ENCODE data around the gene KLK4. TPM values are rescaled to one million over a fixed set of nuclear protein-coding genes. Genes with fewer than 3 reads are reported as not detected.

The KLK4 gene
- total RNA-seq, 2 experiments from 2014 or later: not detected

DNA sequence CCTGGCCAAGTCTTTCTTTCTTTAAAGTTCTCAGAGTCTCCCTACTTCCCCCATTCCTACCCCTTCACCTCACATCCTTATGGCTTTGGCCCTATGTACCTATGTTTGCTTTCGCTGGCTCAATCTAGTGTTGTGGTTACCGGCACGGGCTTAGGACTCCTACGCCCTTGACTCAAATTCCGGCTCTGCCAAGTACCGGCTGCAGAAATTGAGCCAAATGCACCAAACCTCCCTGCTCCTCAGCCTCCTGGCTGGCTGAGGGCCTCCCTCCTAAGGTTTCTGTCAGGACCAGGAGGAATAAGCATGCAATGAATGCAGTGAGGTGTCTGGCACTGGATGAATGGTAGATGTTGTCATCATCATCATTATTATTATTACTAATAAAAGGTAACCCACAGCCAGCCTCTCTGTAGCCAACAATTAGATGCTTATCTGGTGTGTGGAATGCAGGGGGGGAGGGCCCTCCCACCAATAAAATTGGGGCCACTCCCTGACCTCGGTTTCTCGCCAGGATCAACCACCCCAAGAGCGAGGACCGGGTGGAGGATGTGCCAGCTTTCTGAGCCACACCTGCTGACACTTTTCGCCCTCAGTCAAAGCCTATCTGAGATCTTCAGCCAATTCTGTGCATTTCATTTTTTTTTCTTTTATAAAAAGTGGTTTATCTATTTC is 21.0 kb upstream of the KLK4 start:
- intact Hi-C loops (cut with DNase I, micrococcal nuclease): loop anchor here in 1 of 2 experiments (5.0 kb wide), 1 partner anchor 85 kb away; the partner anchor contains the start of gene KLK10
- CTCF ChIA-PET: no interaction called here
- Mint-ChIP-seq H3K9me3 (ENCODE audit: low read depth) (no peaks in the 10 kb centered on the region), H3K27me3 (peaks cover 29% of the 10 kb centered on the region), H3K27ac (no peak overlapping the region), H3K4me3 (no peak overlapping the region), H3K36me3 (ENCODE audit: low read depth) (no peaks in the 10 kb centered on the region), H3K4me1 (no peaks in the 10 kb centered on the region)
- POLR2A ChIA-PET: no interaction called here
- DNase-seq (no peak), ATAC-seq (no peak)

DNA sequence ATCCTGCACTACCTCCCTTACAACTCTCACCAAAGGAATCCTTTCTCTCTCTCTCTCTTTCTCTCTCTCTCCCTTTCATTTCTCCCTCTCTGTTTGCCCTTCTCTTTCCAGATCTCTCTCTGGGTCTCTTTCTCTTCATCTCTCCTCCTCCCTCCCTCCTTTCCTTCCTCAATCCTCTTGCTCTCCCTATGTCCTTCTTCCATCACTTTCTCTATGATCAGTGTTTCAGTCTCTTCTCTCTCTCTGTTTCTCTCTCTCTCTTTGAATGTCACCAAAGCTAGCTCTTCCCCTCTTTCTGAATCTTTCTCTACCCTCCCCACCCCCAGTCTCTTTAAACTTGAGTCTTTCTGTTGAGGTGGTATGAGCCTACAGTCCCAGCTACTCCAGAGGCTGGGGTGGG is 19.8 kb upstream of the KLK4 start:
- no peak for DNase-seq
- intact Hi-C loops (cut with DNase I, micrococcal nuclease): loop anchor here (2.0 to 5.0 kb wide), 3 partner anchors 86 to 238 kb away; partner anchors contain the start of gene KLK10 (in 1 of the 2)
- no peak for ATAC-seq
- H3K36me3 Mint-ChIP-seq (ENCODE audit: low read depth): no peaks in the 10 kb centered on the region
- ChIA-PET POLR2A (no interaction called here), CTCF (interaction anchor here (0.7 kb wide), 1 partner anchor 10 kb away, joined by 3 read pairs; no protein-coding TSS in a partner anchor)
- H3K9me3 Mint-ChIP-seq (ENCODE audit: low read depth): no peaks in the 10 kb centered on the region
- no peak overlapping the region for H3K27ac Mint-ChIP-seq
- H3K4me3 Mint-ChIP-seq: no peak overlapping the region
- H3K4me1 Mint-ChIP-seq: no peaks in the 10 kb centered on the region
- H3K27me3 Mint-ChIP-seq: peaks cover 28% of the 10 kb centered on the region

DNA sequence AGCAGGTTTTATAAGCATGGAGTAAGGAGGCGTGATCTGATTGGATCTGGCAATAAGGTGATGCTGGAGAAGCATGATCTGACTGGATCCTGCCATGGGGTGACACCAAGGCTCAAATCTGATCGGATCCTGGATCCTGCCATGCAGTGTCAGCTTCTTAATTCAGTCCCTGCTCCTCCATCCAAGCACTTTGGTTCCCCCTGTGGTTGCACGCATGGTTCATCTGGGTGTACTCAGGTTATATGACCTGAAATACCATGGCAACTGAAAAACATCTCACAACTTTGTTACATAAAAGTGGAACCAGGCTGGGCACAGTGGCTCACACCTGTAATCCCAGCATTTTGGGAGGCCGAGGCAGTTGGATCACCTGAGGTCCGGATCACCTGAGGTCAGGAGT is 17.6 kb upstream of the KLK4 start:
- no peaks in the 10 kb centered on the region for H3K4me1 Mint-ChIP-seq

DNA sequence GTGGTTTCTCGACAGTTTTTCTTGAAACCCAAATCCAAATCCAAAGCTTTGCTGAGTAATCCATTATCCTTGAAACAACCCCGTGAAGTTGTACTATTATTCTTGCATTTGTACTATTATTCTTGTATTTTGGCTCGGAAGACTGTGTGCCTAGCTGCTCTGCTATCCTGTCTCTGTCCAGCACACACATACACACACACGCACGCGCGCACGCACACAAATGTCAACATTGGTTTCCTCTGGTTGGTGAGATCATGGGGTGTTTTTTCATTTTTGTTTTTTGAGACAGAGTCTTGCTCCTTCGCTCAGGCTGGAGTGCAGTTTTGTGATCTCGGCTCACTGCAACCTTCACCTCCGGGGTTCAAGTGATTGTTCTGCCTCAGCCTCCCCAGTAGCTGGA is 14.9 kb upstream of the KLK4 start:
- ChIA-PET POLR2A (no interaction called here), CTCF (interaction anchor here (1.1 to 1.3 kb wide), 2 partner anchors 20 to 170 kb away, joined by 3 to 5 read pairs; no protein-coding TSS in a partner anchor)
- Mint-ChIP-seq H3K4me3 (no peak overlapping the region), H3K4me1 (peaks cover 7% of the 10 kb centered on the region), H3K9me3 (ENCODE audit: low read depth) (no peaks in the 10 kb centered on the region), H3K27me3 (peaks cover 26% of the 10 kb centered on the region), H3K36me3 (ENCODE audit: low read depth) (no peaks in the 10 kb centered on the region), H3K27ac (no peak overlapping the region)
- ATAC-seq (no peak), DNase-seq (no peak)
- intact Hi-C loops (cut with DNase I, micrococcal nuclease): no loop called here

More for the DNA sequence above, 17.6 kb upstream of the KLK4 start:
- no peak overlapping the region for H3K4me3 Mint-ChIP-seq
- CTCF ChIA-PET: no interaction called here
- DNase-seq: no peak
- POLR2A ChIA-PET: no interaction called here
- peaks cover 31% of the 10 kb centered on the region for H3K27me3 Mint-ChIP-seq
- ATAC-seq: no peak
- no peaks in the 10 kb centered on the region for H3K36me3 Mint-ChIP-seq (ENCODE audit: low read depth)
- H3K27ac Mint-ChIP-seq: no peak overlapping the region
- intact Hi-C loops (cut with DNase I, micrococcal nuclease): loop anchor here in 1 of 2 experiments (1.0 kb wide), 1 partner anchor 168 kb away; no protein-coding TSS in a partner anchor
- no peaks in the 10 kb centered on the region for H3K9me3 Mint-ChIP-seq (ENCODE audit: low read depth)

DNA sequence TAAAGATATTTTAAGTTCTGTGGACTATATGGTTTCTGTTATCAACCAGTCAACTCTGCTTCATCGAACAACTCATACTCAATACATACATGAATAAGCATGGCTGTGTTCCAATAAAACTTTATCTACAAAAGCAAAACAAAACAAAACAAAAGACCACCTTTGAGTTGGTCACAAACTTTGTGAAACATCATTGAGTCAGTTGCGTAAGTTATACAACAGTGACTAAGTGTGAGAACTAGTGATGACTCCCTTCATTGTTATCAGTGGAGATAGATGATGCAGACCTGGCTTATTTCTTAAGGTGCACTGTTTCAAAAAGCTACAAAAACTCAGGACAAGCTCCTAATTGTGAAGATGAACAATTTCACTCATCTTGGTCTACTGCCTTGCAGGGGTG is 14.5 kb upstream of the KLK4 start:
- intact Hi-C loops (cut with DNase I, micrococcal nuclease): no loop called here
- DNase-seq (no peak), ATAC-seq (no peak)
- peaks cover 7% of the 10 kb centered on the region for H3K4me1 Mint-ChIP-seq
- no peaks in the 10 kb centered on the region for H3K36me3 Mint-ChIP-seq (ENCODE audit: low read depth)
- POLR2A ChIA-PET: no interaction called here
- H3K4me3 Mint-ChIP-seq: no peak overlapping the region
- no peaks in the 10 kb centered on the region for H3K9me3 Mint-ChIP-seq (ENCODE audit: low read depth)
- no peak overlapping the region for H3K27ac Mint-ChIP-seq
- peaks cover 24% of the 10 kb centered on the region for H3K27me3 Mint-ChIP-seq
- CTCF ChIA-PET: interaction anchor here (0.6 to 1.3 kb wide), 2 partner anchors 170 to 202 kb away, joined by 3 to 5 read pairs; no protein-coding TSS in a partner anchor

DNA sequence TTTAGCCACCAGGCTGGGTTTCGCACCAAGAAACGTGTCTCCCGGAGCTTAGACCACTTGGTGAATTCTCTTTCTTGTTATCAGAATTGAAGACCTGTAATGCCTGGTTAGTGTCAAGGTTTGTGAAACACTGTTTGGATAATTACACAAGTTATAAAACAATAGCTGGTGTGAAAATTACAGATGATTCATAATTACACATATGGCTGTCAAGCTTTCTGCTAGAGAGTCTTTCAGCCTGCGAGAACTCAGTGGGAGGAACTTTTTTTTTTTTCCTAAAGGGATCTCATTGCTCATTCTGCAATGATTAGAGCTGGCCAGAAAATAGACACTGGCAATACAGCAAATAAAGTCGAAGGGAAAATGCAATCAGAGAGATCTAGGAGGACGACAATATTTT is 13.4 kb upstream of the KLK4 start:
- intact Hi-C loops (cut with DNase I, micrococcal nuclease): loop anchor here (5.0 kb wide), 3 partner anchors 87 to 142 kb away; partner anchors contain the start of gene ACP4 (in 1 of the 2)
- Mint-ChIP-seq H3K27ac (no peak overlapping the region), H3K4me3 (no peak overlapping the region), H3K27me3 (peaks cover 27% of the 10 kb centered on the region), H3K4me1 (peaks cover 7% of the 10 kb centered on the region), H3K9me3 (ENCODE audit: low read depth) (no peaks in the 10 kb centered on the region), H3K36me3 (ENCODE audit: low read depth) (no peaks in the 10 kb centered on the region)
- POLR2A ChIA-PET: no interaction called here
- ATAC-seq: no peak
- no peak for DNase-seq
- CTCF ChIA-PET: interaction anchor here (0.6 to 0.9 kb wide), 2 partner anchors 146 to 189 kb away, joined by 3 to 4 read pairs; no protein-coding TSS in a partner anchor

DNA sequence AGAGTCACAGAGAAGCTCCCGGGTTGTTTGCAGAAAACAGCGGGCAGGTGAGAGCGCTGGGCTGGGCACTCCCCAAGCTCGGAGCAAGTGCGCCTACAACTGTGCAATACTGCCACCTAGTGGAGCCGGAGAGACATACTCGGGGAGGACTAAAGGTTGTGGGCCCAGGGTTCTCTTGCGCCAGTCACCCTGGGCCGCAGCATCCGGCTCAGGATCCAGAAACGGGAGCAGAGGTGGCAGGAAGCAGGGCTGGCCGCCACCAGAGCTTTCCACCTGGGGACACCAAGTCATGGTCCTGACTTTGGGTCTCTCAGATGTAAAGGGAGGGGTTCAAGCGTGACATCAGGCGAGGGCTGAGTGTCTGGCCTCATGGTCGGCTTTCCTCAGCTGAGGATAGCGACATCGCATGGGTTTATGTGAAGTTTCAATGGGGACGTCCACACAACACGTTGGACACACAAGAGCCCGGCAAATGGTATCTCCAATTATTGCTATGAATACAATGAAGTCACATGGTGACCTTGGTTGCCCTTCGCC is 11.2 kb upstream of the KLK4 start:
- Mint-ChIP-seq H3K4me1 (peaks cover 7% of the 10 kb centered on the region), H3K9me3 (ENCODE audit: low read depth) (no peaks in the 10 kb centered on the region), H3K27ac (no peak overlapping the region), H3K4me3 (no peak overlapping the region), H3K36me3 (ENCODE audit: low read depth) (no peaks in the 10 kb centered on the region), H3K27me3 (peaks cover 34% of the 10 kb centered on the region)
- intact Hi-C loops (cut with DNase I, micrococcal nuclease): loop anchor here (1.0 to 5.0 kb wide), 8 partner anchors 16 to 386 kb away; partner anchors contain the start of gene ACP4 (in 1 of the 2)
- peak; percentile 100 for ATAC-seq
- POLR2A ChIA-PET: interaction anchor here (0.8 to 1.4 kb wide), 3 partner anchors 10 to 130 kb away, joined by 4 read pairs; no protein-coding TSS in a partner anchor
- DNase-seq: peak; percentile 90
- CTCF ChIA-PET: interaction anchor here (0.6 to 2.3 kb wide), 33 partner anchors 12 to 561 kb away, joined by 3 to 14 read pairs (median 4); no protein-coding TSS in a partner anchor

DNA sequence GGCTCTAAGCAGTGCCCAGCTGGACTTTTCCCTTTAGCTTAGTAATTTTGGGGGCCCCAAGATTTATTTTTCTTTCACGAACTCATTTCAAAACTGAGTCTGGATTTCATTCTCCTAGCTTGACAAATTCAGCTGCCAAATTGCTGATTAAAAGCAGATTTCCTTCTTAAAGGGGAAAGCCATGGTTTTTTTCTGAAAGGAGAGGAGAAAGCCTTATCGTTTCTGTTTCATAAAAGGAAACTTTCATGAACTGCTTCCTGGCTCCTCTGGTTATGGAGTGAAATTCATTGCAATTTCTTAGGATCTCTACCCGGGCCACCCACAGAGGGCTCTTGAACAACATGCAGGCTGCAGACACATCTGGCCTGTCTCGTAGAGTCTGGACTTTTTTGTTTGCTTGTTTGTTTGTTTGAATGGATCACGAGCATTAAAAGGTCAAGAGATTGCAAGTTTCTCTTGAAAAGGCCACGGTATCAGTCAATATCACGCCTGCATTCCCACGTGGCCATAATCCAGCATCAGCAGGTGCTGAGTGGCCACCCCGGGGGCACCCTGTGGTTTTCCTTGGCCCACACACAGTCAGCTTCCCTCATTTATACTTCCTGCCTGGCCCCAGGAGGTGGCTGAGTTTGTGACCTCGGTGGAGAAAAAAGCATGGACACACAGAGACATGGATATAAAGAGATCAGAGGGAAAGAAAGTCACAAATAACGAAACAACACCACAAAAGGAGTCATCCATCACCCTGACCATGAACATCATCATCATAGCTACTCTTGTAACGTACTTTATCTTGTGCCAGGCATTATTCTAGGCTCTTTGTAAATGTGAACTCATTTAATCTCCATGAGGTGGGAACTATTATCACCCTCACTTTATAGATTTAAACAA is 10.5 kb upstream of the KLK4 start:
- ATAC-seq (peak; percentile 62), DNase-seq (no peak)
- CTCF ChIA-PET: interaction anchor here (0.5 to 2.3 kb wide), 36 partner anchors 9 to 560 kb away, joined by 3 to 14 read pairs (median 3); no protein-coding TSS in a partner anchor
- H3K36me3 Mint-ChIP-seq (ENCODE audit: low read depth): no peaks in the 10 kb centered on the region
- POLR2A ChIA-PET: interaction anchor here (0.8 to 1.4 kb wide), 3 partner anchors 9 to 129 kb away, joined by 4 read pairs; no protein-coding TSS in a partner anchor
- H3K4me1 Mint-ChIP-seq: peaks cover 7% of the 10 kb centered on the region
- no peak overlapping the region for H3K27ac Mint-ChIP-seq
- H3K27me3 Mint-ChIP-seq: peaks cover 37% of the 10 kb centered on the region
- H3K9me3 Mint-ChIP-seq (ENCODE audit: low read depth): no peaks in the 10 kb centered on the region
- intact Hi-C loops (cut with DNase I, micrococcal nuclease): loop anchor here (1.0 to 5.0 kb wide), 8 partner anchors 15 to 385 kb away; partner anchors contain the start of gene ACP4 (in 1 of the 2)
- H3K4me3 Mint-ChIP-seq: no peak overlapping the region

DNA sequence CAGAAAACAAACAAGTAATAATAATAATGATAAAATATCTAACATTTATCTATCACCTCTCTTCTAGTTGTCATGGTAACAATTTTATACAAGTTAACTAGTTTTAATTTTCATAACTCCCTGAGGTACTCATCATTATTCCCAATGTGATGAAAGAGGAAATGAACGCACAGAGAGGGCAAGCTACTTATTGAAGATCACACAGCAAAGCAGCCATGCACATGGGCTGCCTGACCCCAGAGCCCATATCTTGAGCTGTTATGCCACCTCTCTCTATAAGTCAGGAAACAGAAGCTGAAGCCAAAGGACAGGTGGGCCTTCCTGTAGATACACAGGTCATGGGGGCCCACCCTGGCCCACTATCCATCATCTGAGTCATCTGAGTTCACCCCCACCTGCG is 4.9 kb upstream of the KLK4 start:
- intact Hi-C loops (cut with DNase I, micrococcal nuclease): no loop called here
- no peaks in the 10 kb centered on the region for H3K36me3 Mint-ChIP-seq (ENCODE audit: low read depth)
- DNase-seq: no peak
- H3K27ac Mint-ChIP-seq: no peak overlapping the region
- H3K27me3 Mint-ChIP-seq: peaks cover 27% of the 10 kb centered on the region
- POLR2A ChIA-PET: no interaction called here
- CTCF ChIA-PET: no interaction called here
- no peaks in the 10 kb centered on the region for H3K9me3 Mint-ChIP-seq (ENCODE audit: low read depth)
- no peak for ATAC-seq
- H3K4me1 Mint-ChIP-seq: no peaks in the 10 kb centered on the region
- no peak overlapping the region for H3K4me3 Mint-ChIP-seq

DNA sequence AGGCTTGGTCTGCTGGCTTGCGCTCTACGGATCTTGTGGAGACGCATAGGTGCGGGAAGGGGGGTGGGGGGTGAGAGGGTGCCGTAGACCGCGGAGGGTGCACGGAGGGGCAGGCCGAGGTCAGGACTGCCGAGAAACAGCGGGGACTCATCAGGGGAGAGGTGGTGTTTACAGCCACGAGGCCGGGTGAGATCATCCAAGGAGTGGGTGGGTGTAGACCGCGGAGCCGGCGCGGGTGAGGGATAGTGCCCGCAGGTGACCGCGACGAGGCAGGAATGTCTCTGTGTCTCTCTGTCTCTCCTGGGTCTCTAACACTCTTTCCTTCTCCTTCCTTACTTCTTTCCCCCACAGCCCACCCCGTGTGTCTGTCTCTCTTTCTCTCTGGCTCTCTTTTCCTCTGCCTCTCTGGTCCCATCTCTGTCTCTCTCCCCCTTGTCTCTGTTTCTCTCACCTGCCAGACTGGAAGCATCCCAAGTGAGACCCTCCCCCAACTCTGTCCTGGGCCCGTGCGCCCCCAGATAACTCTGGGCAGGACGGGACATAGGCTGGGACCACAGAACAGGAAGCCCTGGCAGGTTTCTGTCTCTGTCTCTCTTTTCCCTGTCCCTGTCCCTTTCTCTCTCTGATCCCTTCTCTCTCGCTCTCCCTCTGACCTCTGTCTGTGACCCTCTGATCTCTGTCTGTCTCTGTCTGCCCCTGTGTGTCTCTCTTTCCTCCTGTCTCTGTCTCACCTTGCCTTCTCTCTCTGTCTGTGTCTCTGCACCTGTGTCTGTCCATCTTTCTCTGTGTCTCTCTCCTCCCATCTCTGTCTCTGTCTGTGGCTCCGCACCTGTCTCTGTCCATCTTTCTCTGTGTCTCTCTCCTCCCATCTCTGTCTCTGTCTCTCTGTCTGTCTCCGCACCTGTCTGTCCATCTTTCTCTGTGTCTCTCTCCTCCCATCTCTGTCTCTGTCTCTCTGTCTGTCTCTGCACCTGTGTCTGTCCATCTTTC is 1.8 kb upstream of the KLK4 start:
- H3K4me3 Mint-ChIP-seq: no peak overlapping the region
- peaks cover 37% of the 10 kb centered on the region for H3K27me3 Mint-ChIP-seq
- ATAC-seq: peak; percentile 73
- no peak overlapping the region for H3K27ac Mint-ChIP-seq
- peaks cover 9% of the 10 kb centered on the region for H3K4me1 Mint-ChIP-seq
- ChIA-PET POLR2A (interaction anchor here (1.1 kb wide), 1 partner anchor 9 kb away, joined by 4 read pairs; no protein-coding TSS in a partner anchor), CTCF (no interaction called here)
- H3K36me3 Mint-ChIP-seq (ENCODE audit: low read depth): no peaks in the 10 kb centered on the region
- intact Hi-C loops (cut with DNase I, micrococcal nuclease): no loop called here
- no peaks in the 10 kb centered on the region for H3K9me3 Mint-ChIP-seq (ENCODE audit: low read depth)
- DNase-seq: peak; percentile 73

All from activated CD4-positive, alpha-beta T cell treated with anti-CD3 and anti-CD28 coated beads for 36 hours (primary cell).